ENCODE measurements around the gene LRRC17. TPM values are rescaled to one million over a fixed set of nuclear protein-coding genes. Genes with fewer than 3 reads are reported as not detected.

The LRRC17 gene
- total and polyA plus RNA-seq, 9 of the 15 experiments (the other 6 are each of a cell fraction or from before 2014, with no cell fraction given) = 0.03 to 0.18 (median 0.12) TPM; not detected in 5

- TF ChIP-seq CHD7 (IDR thresholded peaks at IDR 0.05; ENCODE audit: low read depth, low read length) = no peak
- TF ChIP-seq, protein P1, sequence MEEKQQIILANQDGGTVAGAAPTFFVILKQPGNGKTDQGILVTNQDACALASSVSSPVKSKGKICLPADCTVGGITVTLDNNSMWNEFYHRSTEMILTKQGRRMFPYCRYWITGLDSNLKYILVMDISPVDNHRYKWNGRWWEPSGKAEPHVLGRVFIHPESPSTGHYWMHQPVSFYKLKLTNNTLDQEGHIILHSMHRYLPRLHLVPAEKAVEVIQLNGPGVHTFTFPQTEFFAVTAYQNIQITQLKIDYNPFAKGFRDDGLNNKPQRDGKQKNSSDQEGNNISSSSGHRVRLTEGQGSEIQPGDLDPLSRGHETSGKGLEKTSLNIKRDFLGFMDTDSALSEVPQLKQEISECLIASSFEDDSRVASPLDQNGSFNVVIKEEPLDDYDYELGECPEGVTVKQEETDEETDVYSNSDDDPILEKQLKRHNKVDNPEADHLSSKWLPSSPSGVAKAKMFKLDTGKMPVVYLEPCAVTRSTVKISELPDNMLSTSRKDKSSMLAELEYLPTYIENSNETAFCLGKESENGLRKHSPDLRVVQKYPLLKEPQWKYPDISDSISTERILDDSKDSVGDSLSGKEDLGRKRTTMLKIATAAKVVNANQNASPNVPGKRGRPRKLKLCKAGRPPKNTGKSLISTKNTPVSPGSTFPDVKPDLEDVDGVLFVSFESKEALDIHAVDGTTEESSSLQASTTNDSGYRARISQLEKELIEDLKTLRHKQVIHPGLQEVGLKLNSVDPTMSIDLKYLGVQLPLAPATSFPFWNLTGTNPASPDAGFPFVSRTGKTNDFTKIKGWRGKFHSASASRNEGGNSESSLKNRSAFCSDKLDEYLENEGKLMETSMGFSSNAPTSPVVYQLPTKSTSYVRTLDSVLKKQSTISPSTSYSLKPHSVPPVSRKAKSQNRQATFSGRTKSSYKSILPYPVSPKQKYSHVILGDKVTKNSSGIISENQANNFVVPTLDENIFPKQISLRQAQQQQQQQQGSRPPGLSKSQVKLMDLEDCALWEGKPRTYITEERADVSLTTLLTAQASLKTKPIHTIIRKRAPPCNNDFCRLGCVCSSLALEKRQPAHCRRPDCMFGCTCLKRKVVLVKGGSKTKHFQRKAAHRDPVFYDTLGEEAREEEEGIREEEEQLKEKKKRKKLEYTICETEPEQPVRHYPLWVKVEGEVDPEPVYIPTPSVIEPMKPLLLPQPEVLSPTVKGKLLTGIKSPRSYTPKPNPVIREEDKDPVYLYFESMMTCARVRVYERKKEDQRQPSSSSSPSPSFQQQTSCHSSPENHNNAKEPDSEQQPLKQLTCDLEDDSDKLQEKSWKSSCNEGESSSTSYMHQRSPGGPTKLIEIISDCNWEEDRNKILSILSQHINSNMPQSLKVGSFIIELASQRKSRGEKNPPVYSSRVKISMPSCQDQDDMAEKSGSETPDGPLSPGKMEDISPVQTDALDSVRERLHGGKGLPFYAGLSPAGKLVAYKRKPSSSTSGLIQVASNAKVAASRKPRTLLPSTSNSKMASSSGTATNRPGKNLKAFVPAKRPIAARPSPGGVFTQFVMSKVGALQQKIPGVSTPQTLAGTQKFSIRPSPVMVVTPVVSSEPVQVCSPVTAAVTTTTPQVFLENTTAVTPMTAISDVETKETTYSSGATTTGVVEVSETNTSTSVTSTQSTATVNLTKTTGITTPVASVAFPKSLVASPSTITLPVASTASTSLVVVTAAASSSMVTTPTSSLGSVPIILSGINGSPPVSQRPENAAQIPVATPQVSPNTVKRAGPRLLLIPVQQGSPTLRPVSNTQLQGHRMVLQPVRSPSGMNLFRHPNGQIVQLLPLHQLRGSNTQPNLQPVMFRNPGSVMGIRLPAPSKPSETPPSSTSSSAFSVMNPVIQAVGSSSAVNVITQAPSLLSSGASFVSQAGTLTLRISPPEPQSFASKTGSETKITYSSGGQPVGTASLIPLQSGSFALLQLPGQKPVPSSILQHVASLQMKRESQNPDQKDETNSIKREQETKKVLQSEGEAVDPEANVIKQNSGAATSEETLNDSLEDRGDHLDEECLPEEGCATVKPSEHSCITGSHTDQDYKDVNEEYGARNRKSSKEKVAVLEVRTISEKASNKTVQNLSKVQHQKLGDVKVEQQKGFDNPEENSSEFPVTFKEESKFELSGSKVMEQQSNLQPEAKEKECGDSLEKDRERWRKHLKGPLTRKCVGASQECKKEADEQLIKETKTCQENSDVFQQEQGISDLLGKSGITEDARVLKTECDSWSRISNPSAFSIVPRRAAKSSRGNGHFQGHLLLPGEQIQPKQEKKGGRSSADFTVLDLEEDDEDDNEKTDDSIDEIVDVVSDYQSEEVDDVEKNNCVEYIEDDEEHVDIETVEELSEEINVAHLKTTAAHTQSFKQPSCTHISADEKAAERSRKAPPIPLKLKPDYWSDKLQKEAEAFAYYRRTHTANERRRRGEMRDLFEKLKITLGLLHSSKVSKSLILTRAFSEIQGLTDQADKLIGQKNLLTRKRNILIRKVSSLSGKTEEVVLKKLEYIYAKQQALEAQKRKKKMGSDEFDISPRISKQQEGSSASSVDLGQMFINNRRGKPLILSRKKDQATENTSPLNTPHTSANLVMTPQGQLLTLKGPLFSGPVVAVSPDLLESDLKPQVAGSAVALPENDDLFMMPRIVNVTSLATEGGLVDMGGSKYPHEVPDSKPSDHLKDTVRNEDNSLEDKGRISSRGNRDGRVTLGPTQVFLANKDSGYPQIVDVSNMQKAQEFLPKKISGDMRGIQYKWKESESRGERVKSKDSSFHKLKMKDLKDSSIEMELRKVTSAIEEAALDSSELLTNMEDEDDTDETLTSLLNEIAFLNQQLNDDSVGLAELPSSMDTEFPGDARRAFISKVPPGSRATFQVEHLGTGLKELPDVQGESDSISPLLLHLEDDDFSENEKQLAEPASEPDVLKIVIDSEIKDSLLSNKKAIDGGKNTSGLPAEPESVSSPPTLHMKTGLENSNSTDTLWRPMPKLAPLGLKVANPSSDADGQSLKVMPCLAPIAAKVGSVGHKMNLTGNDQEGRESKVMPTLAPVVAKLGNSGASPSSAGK (IDR thresholded peaks at IDR 0.05) = peak; percentile 42
These were observed 53.7 kb downstream of the LRRC17 start (continued) for GRCh38 chr7:102966465-102966864.
